Neural cell (in vitro differentiated cells): ENCODE data around the gene TMEM44. TPM values are rescaled to one million over a fixed set of nuclear protein-coding genes. Genes with fewer than 3 reads are reported as not detected.

ENCODE experiments used
- H2AFZ ChIP-seq: fragments of 200-600, 300-800 bp; sonication (generic), shearing (Covaris generic); 2 replicates; pipeline ENCODE4 v1.6.0; 2014; ENCODE audit warnings: low read depth, mild to moderate bottlenecking, antibody characterized with exemption, low read length, moderate library complexity
- H3F3A ChIP-seq: fragments of 200-600 bp; shearing (Covaris generic); 2 replicates; pipeline ENCODE4 v1.6.1; 2016; ENCODE audit warnings: mild to moderate bottlenecking, moderate library complexity, mixed read lengths, antibody characterized with exemption, low read length; ENCODE audit not compliant: insufficient read depth, poor library complexity, severe bottlenecking
- H3K27ac ChIP-seq: fragments of 200-600, 300-800 bp; sonication (generic), shearing (Covaris generic); 2 replicates; pipeline ENCODE4 v1.5.1; 2014; ENCODE audit warnings: mild to moderate bottlenecking, low read length, moderate library complexity
- H3K27me3 ChIP-seq: fragments of 300-800, 200-600 bp; sonication (generic), shearing (Covaris generic); 2 replicates; pipeline ENCODE4 v1.6.0; 2014; ENCODE audit warnings: mild to moderate bottlenecking, low read depth, low read length, moderate library complexity; ENCODE audit not compliant: insufficient read depth
- H3K36me3 ChIP-seq: fragments of 300-800, 200-600 bp; sonication (generic), shearing (Covaris generic); 2 replicates; pipeline ENCODE4 v1.5.1; 2014; ENCODE audit warnings: mild to moderate bottlenecking, antibody characterized with exemption, low read length, moderate library complexity; ENCODE audit not compliant: insufficient read depth
- H3K4me2 ChIP-seq: fragments of 300-800, 200-600 bp; sonication (generic), shearing (Covaris generic); 2 replicates; pipeline ENCODE4 v1.6.0; 2014; ENCODE audit warnings: mild to moderate bottlenecking, low read length
- H3K4me3 ChIP-seq: fragments of 300-800, 200-600 bp; sonication (generic), shearing (Covaris generic); 2 replicates; pipeline ENCODE4 v1.5.1; 2014; ENCODE audit warnings: mild to moderate bottlenecking, low read length, moderate library complexity
- H3K79me2 ChIP-seq: fragments of 200-600 bp; shearing (Covaris generic); replicated peaks from 2 replicates; pipeline ENCODE4 v1.6.0; 2014; ENCODE audit warnings: mild to moderate bottlenecking, low read length, moderate library complexity; ENCODE audit not compliant: insufficient read depth
- H3K9ac ChIP-seq: fragments of 300-800, 200-600 bp; sonication (generic), shearing (Covaris generic); 2 replicates; pipeline ENCODE4 v1.6.1; 2016; ENCODE audit warnings: mild to moderate bottlenecking, low read length, mixed read lengths
- H3K9me2 ChIP-seq: fragments of 200-600 bp; shearing (Covaris generic); 2 replicates; pipeline ENCODE4 v1.6.1; 2016; ENCODE audit warnings: mild to moderate bottlenecking, low read length, mixed read lengths; ENCODE audit not compliant: insufficient read depth
- H3K9me3 ChIP-seq: fragments of 200-600, 300-800 bp; sonication (generic), shearing (Covaris generic); 2 replicates; pipeline ENCODE4 v1.6.1; 2016; ENCODE audit warnings: mild to moderate bottlenecking, mixed run types, low read length, moderate library complexity, mixed read lengths
- H4K20me1 ChIP-seq: fragments of 200-600 bp; shearing (Covaris generic); 2 replicates; pipeline ENCODE4 v1.6.1; 2016; ENCODE audit warnings: mild to moderate bottlenecking, mixed run types; ENCODE audit not compliant: insufficient read depth
- EP300 ChIP-seq: fragments of 450-650 bp; conservative IDR thresholded peaks from 2 replicates; pipeline ENCODE4 v1.6.1; 2014; ENCODE audit warnings: antibody characterized with exemption, mild to moderate bottlenecking, moderate library complexity; ENCODE audit not compliant: poor library complexity, severe bottlenecking
- EZH2 ChIP-seq: fragments of 200-600, 300-800 bp; shearing (Covaris generic), sonication (generic); IDR thresholded peaks from 2 replicates; pipeline ENCODE4 v1.6.1; 2014; ENCODE audit warnings: antibody characterized with exemption, low read length, borderline replicate concordance, mild to moderate bottlenecking; ENCODE audit not compliant: insufficient read depth, poor library complexity, severe bottlenecking
- MXI1 ChIP-seq: fragments of 450-650 bp; conservative IDR thresholded peaks from 2 replicates; pipeline ENCODE4 v1.6.1; 2014; ENCODE audit warnings: antibody characterized with exemption, mild to moderate bottlenecking; ENCODE audit not compliant: poor library complexity, severe bottlenecking
- POLR2AphosphoS5 ChIP-seq: IDR thresholded peaks from 2 replicates; pipeline ENCODE4 v1.6.1; 2012
- RAD21 ChIP-seq: fragments of 450-650 bp; conservative IDR thresholded peaks from 2 replicates; pipeline ENCODE4 v1.6.1; 2014; ENCODE audit warnings: antibody characterized with exemption, mild to moderate bottlenecking, moderate library complexity
- SMC3 ChIP-seq: fragments of 450-650 bp; conservative IDR thresholded peaks from 2 replicates; pipeline ENCODE4 v1.6.1; 2014; ENCODE audit warnings: antibody characterized with exemption, mild to moderate bottlenecking, moderate library complexity; ENCODE audit not compliant: poor library complexity
- TAF1 ChIP-seq: IDR thresholded peaks from 2 replicates; pipeline ENCODE4 v1.6.1; 2012; ENCODE audit warnings: low read depth
- polyA plus RNA-seq: library from polyadenylated mRNA; depleted of rRNA; stranded (reverse); fragments of >200 nt; gene quantifications from 2 replicates; pipeline ENCODE4 v1.2.3, GENCODE V29; 2014
- TF ChIP-seq, protein P1 (sequence below): fragments of 450-650 bp; IDR thresholded peaks from 2 replicates; pipeline ENCODE4 v1.5.1; 2014; ENCODE audit warnings: antibody characterized with exemption, mild to moderate bottlenecking, moderate library complexity; ENCODE audit not compliant: poor library complexity, severe bottlenecking
- TF ChIP-seq, protein P2 (sequence below): IDR thresholded peaks from 2 replicates; pipeline ENCODE4 v1.6.1; 2012; ENCODE audit warnings: borderline replicate concordance

TMEM44 gene
- polyA plus RNA-seq, 1 donor from 2014 or later: 40.6 TPM

DNA sequence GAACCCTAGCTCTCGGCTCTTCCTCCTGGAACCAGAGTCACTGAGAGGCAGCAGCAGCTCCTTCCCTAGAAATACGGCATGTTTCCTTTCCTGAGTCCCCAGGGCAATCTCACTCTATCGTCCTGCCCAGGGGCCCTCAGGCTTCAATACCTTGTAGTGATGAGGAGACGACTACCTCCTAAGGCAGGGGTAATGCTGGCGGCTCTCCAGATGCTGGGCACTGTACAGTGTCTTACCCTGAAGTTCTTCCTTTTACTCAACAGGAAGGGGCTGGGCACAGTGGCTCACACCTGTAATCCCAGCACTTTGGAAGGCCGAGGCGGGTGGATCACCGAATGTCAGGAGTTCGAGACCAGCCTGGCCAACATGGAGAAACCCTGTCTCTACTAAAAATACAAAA is 13.5 kb downstream of the TMEM44 start:
- H3K9me2 ChIP-seq: no peaks in the 10 kb centered on the region
- no peak for TF ChIP-seq EZH2
- no peak for TF ChIP-seq MXI1
- TF ChIP-seq EP300: no peak
- no peak for TF ChIP-seq SMC3
- no peak for TF ChIP-seq POLR2AphosphoS5
- TF ChIP-seq TAF1: no peak
- TF ChIP-seq, protein P1, sequence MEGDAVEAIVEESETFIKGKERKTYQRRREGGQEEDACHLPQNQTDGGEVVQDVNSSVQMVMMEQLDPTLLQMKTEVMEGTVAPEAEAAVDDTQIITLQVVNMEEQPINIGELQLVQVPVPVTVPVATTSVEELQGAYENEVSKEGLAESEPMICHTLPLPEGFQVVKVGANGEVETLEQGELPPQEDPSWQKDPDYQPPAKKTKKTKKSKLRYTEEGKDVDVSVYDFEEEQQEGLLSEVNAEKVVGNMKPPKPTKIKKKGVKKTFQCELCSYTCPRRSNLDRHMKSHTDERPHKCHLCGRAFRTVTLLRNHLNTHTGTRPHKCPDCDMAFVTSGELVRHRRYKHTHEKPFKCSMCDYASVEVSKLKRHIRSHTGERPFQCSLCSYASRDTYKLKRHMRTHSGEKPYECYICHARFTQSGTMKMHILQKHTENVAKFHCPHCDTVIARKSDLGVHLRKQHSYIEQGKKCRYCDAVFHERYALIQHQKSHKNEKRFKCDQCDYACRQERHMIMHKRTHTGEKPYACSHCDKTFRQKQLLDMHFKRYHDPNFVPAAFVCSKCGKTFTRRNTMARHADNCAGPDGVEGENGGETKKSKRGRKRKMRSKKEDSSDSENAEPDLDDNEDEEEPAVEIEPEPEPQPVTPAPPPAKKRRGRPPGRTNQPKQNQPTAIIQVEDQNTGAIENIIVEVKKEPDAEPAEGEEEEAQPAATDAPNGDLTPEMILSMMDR: no peak
- TF ChIP-seq, protein P2, sequence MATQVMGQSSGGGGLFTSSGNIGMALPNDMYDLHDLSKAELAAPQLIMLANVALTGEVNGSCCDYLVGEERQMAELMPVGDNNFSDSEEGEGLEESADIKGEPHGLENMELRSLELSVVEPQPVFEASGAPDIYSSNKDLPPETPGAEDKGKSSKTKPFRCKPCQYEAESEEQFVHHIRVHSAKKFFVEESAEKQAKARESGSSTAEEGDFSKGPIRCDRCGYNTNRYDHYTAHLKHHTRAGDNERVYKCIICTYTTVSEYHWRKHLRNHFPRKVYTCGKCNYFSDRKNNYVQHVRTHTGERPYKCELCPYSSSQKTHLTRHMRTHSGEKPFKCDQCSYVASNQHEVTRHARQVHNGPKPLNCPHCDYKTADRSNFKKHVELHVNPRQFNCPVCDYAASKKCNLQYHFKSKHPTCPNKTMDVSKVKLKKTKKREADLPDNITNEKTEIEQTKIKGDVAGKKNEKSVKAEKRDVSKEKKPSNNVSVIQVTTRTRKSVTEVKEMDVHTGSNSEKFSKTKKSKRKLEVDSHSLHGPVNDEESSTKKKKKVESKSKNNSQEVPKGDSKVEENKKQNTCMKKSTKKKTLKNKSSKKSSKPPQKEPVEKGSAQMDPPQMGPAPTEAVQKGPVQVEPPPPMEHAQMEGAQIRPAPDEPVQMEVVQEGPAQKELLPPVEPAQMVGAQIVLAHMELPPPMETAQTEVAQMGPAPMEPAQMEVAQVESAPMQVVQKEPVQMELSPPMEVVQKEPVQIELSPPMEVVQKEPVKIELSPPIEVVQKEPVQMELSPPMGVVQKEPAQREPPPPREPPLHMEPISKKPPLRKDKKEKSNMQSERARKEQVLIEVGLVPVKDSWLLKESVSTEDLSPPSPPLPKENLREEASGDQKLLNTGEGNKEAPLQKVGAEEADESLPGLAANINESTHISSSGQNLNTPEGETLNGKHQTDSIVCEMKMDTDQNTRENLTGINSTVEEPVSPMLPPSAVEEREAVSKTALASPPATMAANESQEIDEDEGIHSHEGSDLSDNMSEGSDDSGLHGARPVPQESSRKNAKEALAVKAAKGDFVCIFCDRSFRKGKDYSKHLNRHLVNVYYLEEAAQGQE: no peak
- TF ChIP-seq RAD21: no peak
- no peaks in the 10 kb centered on the region for H3K36me3 ChIP-seq

DNA sequence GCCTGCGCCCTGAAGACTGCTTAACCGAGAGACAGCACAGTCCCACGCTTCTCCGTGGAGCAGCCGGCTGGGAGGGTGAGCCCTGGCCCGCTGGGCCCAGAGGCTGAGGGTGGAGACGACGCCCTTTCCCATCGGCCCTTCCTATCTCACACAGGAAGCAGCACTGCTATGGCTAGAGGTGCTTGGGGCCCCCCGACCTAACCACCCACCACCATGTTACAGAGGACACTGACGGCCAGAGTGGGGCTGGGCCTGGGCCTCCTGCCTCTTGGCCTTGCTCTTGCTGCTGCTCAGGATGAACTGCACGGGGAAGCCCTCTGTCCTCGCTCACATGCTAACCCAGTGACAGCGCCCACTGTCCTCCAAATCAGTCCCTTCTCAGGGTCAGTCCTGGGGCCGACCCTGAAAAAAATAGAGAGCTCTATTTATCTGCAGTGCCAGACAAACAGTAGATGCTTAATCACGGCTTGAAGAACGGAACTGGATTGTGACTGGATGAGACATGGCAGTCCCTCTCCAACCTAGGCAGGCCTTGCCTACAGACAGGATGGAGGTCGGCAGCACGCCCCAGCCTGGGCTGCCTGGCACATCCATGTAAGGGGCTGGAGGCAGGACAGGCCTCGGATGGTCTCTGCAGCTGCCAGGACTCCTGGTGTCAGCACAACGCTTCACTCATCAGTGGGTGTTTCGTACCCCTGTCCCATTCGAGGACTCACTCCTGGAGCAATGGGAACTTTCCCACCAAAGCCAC is 14.2 kb downstream of the TMEM44 start:
- Histone ChIP-seq H2AFZ (no peak overlapping the region), H3K79me2 (no peaks in the 10 kb centered on the region), H3K27ac (no peak overlapping the region), H3K4me3 (no peak overlapping the region), H3F3A (no peaks in the 10 kb centered on the region), H4K20me1 (no peaks in the 10 kb centered on the region), H3K9ac (no peak overlapping the region), H3K4me2 (no peak overlapping the region), H3K9me2 (no peaks in the 10 kb centered on the region), H3K36me3 (no peaks in the 10 kb centered on the region), H3K9me3 (no peaks in the 10 kb centered on the region), H3K27me3 (no peaks in the 10 kb centered on the region)
- TF ChIP-seq, protein P2: no peak
- TF ChIP-seq EZH2 (no peak), MXI1 (no peak), EP300 (no peak), TAF1 (no peak), RAD21 (no peak), SMC3 (no peak), POLR2AphosphoS5 (no peak)
- TF ChIP-seq, protein P1: no peak

More for the DNA sequence above, 13.5 kb downstream of the TMEM44 start:
- no peaks in the 10 kb centered on the region for H3K27me3 ChIP-seq
- no peak overlapping the region for H3K9ac ChIP-seq
- no peak overlapping the region for H2AFZ ChIP-seq
- H3F3A ChIP-seq: no peaks in the 10 kb centered on the region
- no peak overlapping the region for H3K4me2 ChIP-seq
- no peak overlapping the region for H3K27ac ChIP-seq
- no peaks in the 10 kb centered on the region for H3K9me3 ChIP-seq
- no peaks in the 10 kb centered on the region for H3K79me2 ChIP-seq
- no peak overlapping the region for H3K4me3 ChIP-seq
- no peaks in the 10 kb centered on the region for H4K20me1 ChIP-seq
